ENCODE results near the gene SMOC2.
"Not testable (repeated sequence)": the region's sequence is repeated elsewhere in the genome, so short reads cannot be mapped to it uniquely, and the experiment has no call there.

Gene SMOC2

GRCh38 chr6:168538188-168538891 lies 97.4 kb downstream of the SMOC2 start:
- not testable (repeated sequence) for DNase-seq

- no peak for DNase-seq
Measured at GRCh38 chr6:168538892-168539811, 98.2 kb downstream of the SMOC2 start.

DNA sequence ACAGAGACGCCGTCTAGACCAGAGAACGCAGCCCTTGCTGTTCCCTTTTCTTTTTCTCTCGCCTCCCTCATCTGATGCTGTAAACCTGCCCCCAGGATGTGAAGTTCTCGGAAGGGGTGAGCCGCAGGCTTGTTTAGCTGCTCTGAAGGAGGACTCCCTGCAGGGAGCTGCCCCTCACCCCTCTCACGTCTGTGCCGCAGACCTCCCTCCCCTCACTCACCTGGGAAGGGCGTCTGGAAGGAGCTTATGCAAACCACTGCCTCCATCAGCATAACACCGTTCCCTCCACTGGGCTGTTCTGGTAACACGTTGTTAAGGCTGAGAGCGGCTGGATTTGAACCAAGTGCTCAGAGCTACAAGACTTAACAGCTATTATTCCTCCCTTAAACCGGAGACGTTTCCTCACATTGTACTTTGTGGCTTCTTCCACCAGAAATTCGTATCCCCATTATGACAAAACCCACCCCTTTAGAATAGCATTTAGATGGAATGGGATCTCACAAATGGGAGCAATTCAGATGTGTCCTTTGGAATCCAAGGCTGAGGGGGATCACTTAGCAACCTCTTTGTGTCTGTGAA lies 99.8 kb downstream of the SMOC2 start:
- DNase-seq, result no peak

GRCh38 chr6:168541307-168541706 lies 100.3 kb downstream of the SMOC2 start:
- no peak for DNase-seq

- DNase-seq, result no peak
Measured at GRCh38 chr6:168542301-168542700, 101.3 kb downstream of the SMOC2 start.

DNA sequence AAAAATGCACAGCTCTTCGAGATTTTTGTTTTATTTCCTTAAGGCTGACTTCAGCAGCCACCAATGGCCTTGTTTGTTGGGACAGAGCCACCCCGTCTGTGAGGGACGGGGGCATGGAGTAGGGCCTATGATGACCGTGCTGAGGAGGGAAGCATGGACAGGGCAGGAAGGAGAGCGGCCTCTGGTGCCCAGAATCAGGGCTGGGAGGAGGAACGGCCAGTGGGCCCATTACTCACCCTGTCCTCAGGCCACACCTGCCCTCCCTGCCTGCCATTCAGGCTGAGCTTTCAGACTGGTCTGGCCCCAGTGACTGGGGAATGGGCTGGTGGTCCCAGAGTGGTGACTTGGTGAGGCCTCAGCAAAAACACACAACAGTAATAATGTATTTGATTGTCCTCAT lies 104.4 kb downstream of the SMOC2 start:
- no peak for DNase-seq

GRCh38 chr6:168546151-168546550 lies 105.2 kb downstream of the SMOC2 start:
- DNase-seq, result no peak

DNA sequence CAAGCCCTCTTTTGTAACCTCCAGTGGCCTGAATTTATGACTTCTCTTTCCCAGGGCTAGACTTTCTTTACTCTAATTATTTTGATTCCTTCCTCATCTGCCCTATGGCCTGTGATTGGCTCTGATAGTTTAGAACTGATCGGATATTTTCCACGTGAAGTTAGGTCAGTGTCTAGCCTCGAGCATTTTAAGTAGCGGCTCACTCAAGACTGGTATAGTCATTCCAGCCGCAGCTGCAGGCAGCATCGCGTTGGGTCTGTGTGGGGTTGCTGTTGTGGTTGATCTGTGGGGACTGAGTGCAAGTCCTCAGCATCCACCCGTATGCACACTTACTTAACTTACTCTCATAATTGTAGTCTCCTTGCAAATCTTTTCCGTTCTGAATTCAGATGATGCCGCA lies 105.7 kb downstream of the SMOC2 start:
- no peak for DNase-seq

- DNase-seq, result no peak
Measured at GRCh38 chr6:168550326-168550725, 109.3 kb downstream of the SMOC2 start.

DNA sequence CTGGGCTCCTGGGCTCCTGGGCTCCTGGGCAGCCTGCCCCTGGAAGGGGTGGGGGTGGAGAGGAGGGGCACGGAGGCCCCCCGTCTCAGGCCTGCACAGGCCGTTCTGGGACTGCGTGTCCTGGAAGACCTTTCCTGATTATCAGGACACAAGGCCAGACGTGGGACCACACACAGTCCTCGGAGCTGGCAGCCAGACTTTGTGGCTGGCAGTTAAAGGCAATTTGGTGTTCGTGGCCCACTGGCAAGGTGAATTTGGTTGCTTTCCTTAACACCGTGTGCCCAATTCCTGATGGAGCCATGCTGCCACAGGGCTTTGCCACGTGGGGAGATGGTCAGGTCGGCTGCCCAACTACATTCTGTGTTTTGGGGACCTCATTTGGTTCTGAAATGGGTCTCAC lies 113.5 kb downstream of the SMOC2 start:
- no peak for DNase-seq

DNA sequence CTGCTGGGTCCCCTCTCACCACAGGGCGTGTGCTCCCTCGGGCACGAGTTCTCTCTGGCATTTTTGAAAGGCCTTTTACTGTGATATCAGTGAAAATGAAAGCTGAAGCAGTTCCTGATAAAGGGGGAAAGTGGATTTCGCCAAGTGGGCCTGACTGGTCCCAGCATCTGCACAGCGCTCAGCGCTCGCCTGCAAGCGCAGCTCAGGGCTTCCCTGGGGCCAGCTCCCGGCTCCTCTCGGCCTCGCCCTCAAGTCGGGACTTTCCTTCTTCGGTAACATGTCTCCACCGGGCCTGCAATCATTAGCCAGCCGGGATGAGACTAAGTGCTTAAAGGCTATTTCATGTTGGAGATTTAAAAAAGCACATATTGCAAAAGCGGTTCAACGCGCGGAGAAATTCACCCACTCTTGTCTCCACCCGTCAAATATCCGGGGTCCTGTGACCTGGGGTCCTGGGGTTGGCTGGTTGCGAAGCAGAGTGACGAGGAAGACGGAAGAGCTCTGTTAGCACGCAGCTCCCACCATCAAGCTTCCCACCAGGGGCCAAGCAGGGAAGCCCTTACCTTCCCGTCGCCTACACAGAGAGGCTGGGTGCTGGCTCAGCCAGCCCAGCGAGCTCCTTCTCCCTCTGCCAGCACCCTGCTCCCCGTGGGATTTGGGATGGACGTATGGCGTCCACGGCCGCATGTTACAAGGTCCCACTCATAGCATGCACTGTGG lies 114.1 kb downstream of the SMOC2 start:
- no peak for DNase-seq

DNA sequence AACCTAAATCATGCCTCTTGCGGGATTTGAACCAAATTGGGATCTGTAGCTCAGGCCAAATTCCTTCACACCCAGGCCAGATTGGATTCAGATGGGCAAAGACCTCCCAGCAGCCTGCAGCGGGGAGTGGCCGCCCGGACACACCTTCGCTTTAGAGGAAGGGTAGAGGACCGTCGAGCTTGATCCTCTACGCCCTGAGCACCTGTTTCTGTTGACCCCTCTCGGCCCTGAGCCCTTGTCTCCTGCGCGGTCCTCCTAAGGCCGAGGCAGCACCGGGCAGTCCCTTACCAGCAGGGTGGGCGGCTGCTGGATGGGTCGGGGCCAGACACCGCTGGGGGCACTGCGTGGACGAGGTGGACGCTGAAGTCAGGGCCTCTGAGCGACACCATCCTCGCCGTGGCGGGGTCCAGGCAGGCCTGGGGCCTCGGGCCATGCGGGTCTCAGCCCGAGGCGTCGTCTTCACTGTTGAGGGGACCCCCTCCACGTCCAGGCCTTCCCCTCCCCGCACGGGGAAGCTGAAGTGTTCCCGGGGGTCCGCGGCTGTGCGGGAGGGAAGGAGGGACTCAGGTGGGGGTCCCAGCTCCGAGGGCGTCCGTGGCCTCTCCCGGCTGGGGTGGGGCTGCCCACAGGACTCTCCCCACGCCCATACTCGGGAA lies 114.8 kb downstream of the SMOC2 start:
- no peak for DNase-seq

DNA sequence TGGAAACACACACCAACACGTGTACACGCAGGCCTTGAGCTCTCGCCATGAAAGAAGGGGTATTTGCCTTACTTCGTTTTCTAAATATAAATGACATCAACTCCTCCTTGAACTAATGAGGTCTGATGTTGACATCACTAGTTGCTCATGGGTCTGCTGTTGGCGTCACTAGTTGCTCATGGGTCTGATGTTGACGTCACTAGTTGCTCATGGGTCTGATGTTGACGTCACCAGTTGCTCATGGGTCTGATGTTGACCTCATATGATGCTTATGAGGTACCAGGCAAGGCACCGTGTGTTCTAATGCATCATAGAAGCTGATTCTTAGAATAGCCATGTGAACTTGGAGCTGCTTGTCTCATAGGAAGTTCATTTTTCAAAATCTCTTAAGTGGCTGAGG lies 116.5 kb downstream of the SMOC2 start:
- no peak for DNase-seq

DNA sequence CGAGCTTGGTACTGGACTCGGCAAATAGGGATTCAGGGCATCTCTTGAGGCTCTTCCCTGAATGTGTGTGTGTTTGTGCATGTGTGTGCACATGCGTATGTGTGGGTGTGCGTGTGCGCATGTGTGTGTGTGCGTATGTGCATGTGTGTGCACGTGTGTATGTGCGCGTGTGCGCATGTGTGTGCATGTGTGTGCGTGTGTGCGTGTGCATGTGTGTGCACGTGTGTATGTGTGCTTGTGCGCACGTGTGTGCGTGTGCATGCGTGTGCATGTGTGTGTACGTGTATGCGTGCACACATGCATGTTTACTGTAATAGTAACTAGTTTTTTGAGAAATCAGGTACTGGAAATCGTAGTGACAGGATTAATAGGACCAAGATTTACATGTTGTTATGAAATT lies 117.7 kb downstream of the SMOC2 start:
- DNase-seq, result no peak

GRCh38 chr6:168559574-168560098 lies 118.7 kb downstream of the SMOC2 start:
- DNase-seq, result no peak

- no peak for DNase-seq
Measured at GRCh38 chr6:168560126-168560525, 119.1 kb downstream of the SMOC2 start.

DNA sequence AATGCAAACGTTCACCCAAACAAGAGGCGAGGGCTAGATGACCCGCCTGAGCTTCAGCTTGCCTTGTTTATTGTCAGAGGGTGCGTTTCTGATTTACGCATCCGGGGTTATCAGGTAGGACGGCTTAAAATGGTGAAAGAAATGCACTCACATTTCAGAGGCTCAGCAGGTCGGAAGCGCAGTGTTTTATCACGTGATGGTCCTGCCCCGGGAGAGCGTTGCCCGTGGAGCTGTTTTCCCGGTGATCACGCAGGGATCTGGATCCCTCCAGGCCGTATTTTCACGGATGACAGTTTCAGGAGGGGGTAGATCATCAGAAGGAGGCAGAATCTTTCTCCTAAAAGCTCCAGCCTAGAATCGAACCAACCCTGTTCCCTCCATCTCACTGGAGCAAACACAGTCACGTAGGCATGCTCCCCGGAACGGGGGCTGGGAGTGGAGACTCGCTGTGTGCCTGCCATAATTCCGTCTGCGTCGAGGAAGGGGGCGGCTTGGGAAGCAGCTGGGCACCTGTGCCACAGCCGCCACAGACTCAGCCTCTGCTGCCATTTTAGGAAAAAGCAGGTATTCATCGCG lies 121.7 kb downstream of the SMOC2 start:
- DNase-seq, result no peak

GRCh38 chr6:168563656-168564055 lies 122.7 kb downstream of the SMOC2 start:
- DNase-seq, result no peak

DNA sequence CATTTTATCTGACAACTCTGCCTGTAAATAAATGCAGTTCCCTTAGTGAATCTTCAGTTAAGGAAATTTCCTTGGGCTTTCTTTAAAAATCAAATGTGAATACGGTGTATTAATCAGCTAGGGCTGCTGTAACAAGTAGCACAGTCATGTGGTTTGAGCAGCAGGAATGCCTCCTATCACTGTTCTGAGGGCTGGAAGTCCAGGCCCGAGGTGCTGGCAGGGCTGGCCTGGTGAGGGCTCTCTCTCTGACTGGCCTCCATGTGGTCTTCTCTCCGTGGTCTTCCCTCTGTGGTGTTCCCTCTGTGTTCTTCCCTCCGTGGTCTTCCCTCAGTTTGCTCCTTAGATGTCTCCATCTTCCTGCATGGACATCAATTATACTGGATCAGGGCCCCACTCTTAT lies 124.1 kb downstream of the SMOC2 start:
- no peak for DNase-seq

DNA sequence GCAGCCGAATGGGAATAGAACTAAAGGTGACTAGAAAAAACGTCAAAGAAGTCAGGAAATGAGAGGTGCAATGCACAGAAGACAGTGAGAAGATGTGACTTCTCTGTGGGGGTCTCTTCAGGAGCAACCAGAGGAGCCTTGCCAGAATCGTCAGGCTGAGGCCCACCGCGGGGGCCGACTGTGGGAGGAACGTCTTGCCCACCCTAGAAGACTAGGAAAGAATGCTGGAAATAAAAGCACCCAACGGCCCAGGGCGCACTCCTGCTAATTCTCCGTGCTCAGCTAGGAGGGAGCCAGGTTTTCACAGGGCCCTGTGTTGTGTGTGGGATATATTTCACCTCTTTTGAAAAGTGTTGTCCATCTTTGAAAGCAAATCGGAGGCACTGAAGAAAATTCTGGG lies 129.2 kb downstream of the SMOC2 start:
- no peak for DNase-seq

GRCh38 chr6:168571268-168571667 lies 130.3 kb downstream of the SMOC2 start:
- DNase-seq, result no peak

Data from anterior cingulate cortex (tissue), 58 donors.